ENCODE data around the gene FMO5. TPM values are rescaled to one million over a fixed set of nuclear protein-coding genes. Genes with fewer than 3 reads are reported as not detected.

Gene FMO5
- total RNA-seq, 2 experiments from 2014 or later, result 0.41 to 0.67 TPM

DNA sequence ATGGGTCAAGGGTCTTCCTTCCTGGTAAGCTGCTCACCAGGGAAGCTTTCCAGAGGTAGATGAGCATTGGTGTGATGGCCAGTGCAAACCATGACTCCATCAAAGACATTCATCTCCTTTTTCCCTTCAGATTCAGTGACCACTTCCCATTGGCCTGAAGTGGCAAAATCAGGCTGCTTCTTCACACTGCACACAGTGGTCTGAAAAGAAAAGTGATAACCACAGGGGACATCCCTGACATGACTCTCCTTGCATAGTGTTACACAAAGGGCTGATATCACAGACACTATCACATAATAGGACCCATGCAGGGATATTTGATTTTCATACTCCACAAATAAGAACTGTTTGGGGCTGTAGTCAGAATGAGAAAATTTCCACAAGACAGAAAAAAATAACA lies 11.9 kb downstream of the FMO5 start:
- Mint-ChIP-seq H3K27ac (no peak overlapping the region), H3K36me3 (ENCODE audit: low read depth) (no peaks in the 10 kb centered on the region), H3K27me3 (no peaks in the 10 kb centered on the region), H3K4me1 (ENCODE audit: low read depth) (no peaks in the 10 kb centered on the region), H3K4me3 (no peak overlapping the region), H3K9me3 (no peaks in the 10 kb centered on the region)
- ATAC-seq (ENCODE audit: poor library complexity) (no peak), DNase-seq (no peak)
- Histone ChIP-seq H3K27ac (ENCODE audit: low read depth in 1 of 2, low read length in 2 of 2) (no peak overlapping the region), H3K4me1 (ENCODE audit: insufficient read depth, low read length) (no peaks in the 10 kb centered on the region), H3K4me3 (ENCODE audit: low read length) (no peak overlapping the region), H3K36me3 (ENCODE audit: insufficient read depth, low read length) (no peaks in the 10 kb centered on the region), H3K9me3 (ENCODE audit: control insufficient read depth in 1 of 2, insufficient read depth in 1 of 2, low read length in 2 of 2) (no peaks in the 10 kb centered on the region), H3K27me3 (ENCODE audit: control insufficient read depth in 1 of 2, insufficient read depth in 2 of 2, low read length in 2 of 2) (no peaks in the 10 kb centered on the region)
- TF ChIP-seq, protein P1, sequence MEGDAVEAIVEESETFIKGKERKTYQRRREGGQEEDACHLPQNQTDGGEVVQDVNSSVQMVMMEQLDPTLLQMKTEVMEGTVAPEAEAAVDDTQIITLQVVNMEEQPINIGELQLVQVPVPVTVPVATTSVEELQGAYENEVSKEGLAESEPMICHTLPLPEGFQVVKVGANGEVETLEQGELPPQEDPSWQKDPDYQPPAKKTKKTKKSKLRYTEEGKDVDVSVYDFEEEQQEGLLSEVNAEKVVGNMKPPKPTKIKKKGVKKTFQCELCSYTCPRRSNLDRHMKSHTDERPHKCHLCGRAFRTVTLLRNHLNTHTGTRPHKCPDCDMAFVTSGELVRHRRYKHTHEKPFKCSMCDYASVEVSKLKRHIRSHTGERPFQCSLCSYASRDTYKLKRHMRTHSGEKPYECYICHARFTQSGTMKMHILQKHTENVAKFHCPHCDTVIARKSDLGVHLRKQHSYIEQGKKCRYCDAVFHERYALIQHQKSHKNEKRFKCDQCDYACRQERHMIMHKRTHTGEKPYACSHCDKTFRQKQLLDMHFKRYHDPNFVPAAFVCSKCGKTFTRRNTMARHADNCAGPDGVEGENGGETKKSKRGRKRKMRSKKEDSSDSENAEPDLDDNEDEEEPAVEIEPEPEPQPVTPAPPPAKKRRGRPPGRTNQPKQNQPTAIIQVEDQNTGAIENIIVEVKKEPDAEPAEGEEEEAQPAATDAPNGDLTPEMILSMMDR (IDR thresholded peaks at IDR 0.05), result no peak
- intact Hi-C loops (cut with DNase I, micrococcal nuclease), result no loop called here
- POLR2A ChIA-PET, result no interaction called here
- CTCF ChIA-PET, result no interaction called here

DNA sequence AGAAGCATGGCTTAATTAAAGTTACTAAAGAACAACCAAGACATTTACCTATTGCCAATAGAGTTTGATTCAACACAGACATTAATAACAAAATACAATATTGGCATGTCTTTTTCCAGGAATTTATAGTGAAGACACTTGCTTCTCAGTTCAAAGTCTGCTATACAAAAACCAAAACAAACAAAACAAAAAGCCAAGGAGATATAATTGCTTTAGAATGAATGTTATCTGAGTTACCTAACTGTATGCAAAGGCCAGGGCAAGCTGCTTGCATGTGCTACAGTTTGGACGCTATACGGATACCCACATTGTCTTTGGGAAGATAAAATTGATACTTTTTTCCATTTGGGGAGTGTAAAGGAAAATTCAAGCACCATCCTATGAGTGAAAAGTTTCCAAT lies 13.6 kb downstream of the FMO5 start:
- Histone ChIP-seq H3K4me3 (ENCODE audit: low read length) (no peak overlapping the region), H3K36me3 (ENCODE audit: insufficient read depth, low read length) (no peaks in the 10 kb centered on the region), H3K27me3 (ENCODE audit: control insufficient read depth in 1 of 2, insufficient read depth in 2 of 2, low read length in 2 of 2) (no peaks in the 10 kb centered on the region), H3K4me1 (ENCODE audit: insufficient read depth, low read length) (no peaks in the 10 kb centered on the region), H3K27ac (ENCODE audit: low read depth in 1 of 2, low read length in 2 of 2) (no peak overlapping the region), H3K9me3 (ENCODE audit: control insufficient read depth in 1 of 2, insufficient read depth in 1 of 2, low read length in 2 of 2) (no peaks in the 10 kb centered on the region)
- intact Hi-C loops (cut with DNase I, micrococcal nuclease), result no loop called here
- Mint-ChIP-seq H3K27me3 (no peaks in the 10 kb centered on the region), H3K4me3 (no peak overlapping the region), H3K4me1 (ENCODE audit: low read depth) (no peaks in the 10 kb centered on the region), H3K36me3 (ENCODE audit: low read depth) (no peaks in the 10 kb centered on the region), H3K9me3 (no peaks in the 10 kb centered on the region), H3K27ac (no peak overlapping the region)
- TF ChIP-seq, protein P1 (IDR thresholded peaks at IDR 0.05), result no peak
- ChIA-PET CTCF (no interaction called here), POLR2A (no interaction called here)
- DNase-seq (no peak), ATAC-seq (ENCODE audit: poor library complexity) (no peak)

DNA sequence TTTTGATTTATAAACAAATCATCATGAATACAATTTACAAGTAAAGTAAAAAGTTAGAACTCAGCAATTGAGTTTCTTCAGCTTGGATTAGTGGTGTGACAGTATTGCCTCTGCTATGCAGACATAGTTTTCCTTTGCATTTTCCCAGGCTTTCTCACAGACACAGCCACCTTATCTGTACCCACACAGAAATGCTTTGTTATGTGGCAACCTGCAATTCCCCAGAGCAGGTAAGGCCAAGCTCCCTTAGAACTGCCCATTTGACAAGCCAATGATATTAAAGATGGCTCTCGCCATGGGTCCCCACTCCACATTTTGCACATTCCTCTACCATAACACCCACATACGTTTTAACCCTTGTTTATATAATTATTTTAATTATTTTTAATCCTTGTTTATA lies 14.2 kb downstream of the FMO5 start:
- no peaks in the 10 kb centered on the region for H3K36me3 Mint-ChIP-seq (ENCODE audit: low read depth)
- H3K4me3 ChIP-seq (ENCODE audit: low read length), result no peak overlapping the region
- ChIA-PET POLR2A (no interaction called here), CTCF (no interaction called here)
- H3K27me3 ChIP-seq (ENCODE audit: control insufficient read depth in 1 of 2, insufficient read depth in 2 of 2, low read length in 2 of 2), result no peaks in the 10 kb centered on the region
- H3K27ac ChIP-seq (ENCODE audit: low read depth in 1 of 2, low read length in 2 of 2), result no peak overlapping the region
- H3K4me1 ChIP-seq (ENCODE audit: insufficient read depth, low read length), result no peaks in the 10 kb centered on the region
- H3K27ac Mint-ChIP-seq, result no peak overlapping the region
- H3K9me3 ChIP-seq (ENCODE audit: control insufficient read depth in 1 of 2, insufficient read depth in 1 of 2, low read length in 2 of 2), result no peaks in the 10 kb centered on the region
- no peaks in the 10 kb centered on the region for H3K27me3 Mint-ChIP-seq
- no peak overlapping the region for H3K4me3 Mint-ChIP-seq
- no peaks in the 10 kb centered on the region for H3K4me1 Mint-ChIP-seq (ENCODE audit: low read depth)
- intact Hi-C loops (cut with DNase I, micrococcal nuclease), result no loop called here
- TF ChIP-seq, protein P1 (IDR thresholded peaks at IDR 0.05), result no peak
- no peak for ATAC-seq (ENCODE audit: poor library complexity)
- H3K9me3 Mint-ChIP-seq, result no peaks in the 10 kb centered on the region
- H3K36me3 ChIP-seq (ENCODE audit: insufficient read depth, low read length), result no peaks in the 10 kb centered on the region
- no peak for DNase-seq

All from CD4-positive, alpha-beta T cell (primary cell).